Measurements from ENCODE around the gene SPEN.

- TF ChIP-seq CTCF (optimal IDR thresholded peaks at IDR 0.05 in 1 of 3, IDR thresholded peaks at IDR 0.05 in 1 of 3, conservative IDR thresholded peaks at IDR 0.05 in 1 of 3; ENCODE audit: extremely low read depth in 1 of 3, insufficient read depth in 2 of 3, low read length in 3 of 3) = peak in 1 of 3 experiments; percentile 20
- no peak for TF ChIP-seq EZH2 (IDR thresholded peaks at IDR 0.05; ENCODE audit: low read length)
Observed at GRCh38 chr1:15952317-15953258, 105.1 kb downstream of the SPEN start.

All from keratinocyte (primary cell).